HepG2 (cell line): ENCODE measurements around the gene TPRX1. TPM values are rescaled to one million over a fixed set of nuclear protein-coding genes. Genes with fewer than 3 reads are reported as not detected.

Experiments used
- ATAC-seq: fragments of 200-7000 bp; cut with Tn5 transposase; 3 replicates; pipeline ENCODE4 v1.9.1; 2020; ENCODE audit warnings: mild to moderate bottlenecking, moderate library complexity
- BruUV-seq: library from RNA; stranded (reverse); fragments of 400-500 nt; replicated peaks from 2 replicates; lab custom pipeline; 2021; lab: Mats Ljungman, UMichigan
- CTCF ChIA-PET: fragments of 300-600 bp; formaldehyde crosslinking; extraction: SDS; loops from one replicate; lab custom pipeline; 2021; ENCODE audit warnings: low total read pairs, inconsistent platforms, low intra/inter-chr PET ratio; lab: Yijun Ruan, JAX
- POLR2A ChIA-PET: fragments of 350-600 bp; sonication (Branson Sonifier 250); formaldehyde crosslinking; loops from one replicate; lab custom pipeline; 2020; ENCODE audit warnings: antibody characterized with exemption, inconsistent platforms; lab: Yijun Ruan, JAX
- DNase-seq: peaks from one replicate; pipeline ENCODE4 v3.0.0-alpha.2; 2015; ENCODE audit warnings: low spot score
- FAIRE-seq: peaks from 3 replicates; lab custom pipeline; 2011; peaks lifted over from hg19 to GRCh38; lab: Jason Lieb, UNC
- H2AFZ ChIP-seq: one replicate; pipeline ENCODE4 v1.6.1; 2011; ENCODE audit warnings: low read length, inconsistent platforms
- H3K27ac ChIP-seq: fragments of 300-600 bp; 3 replicates; pipeline ENCODE4 v1.8.0; 2011; ENCODE audit warnings: mixed run types, mild to moderate bottlenecking, mixed read lengths, low read length, inconsistent platforms; ENCODE audit not compliant: insufficient read depth; ENCODE audit errors: extremely low read length
- H3K27me3 ChIP-seq, 2 experiments: fragments of 200-600 bp in 1 of 2; 2 replicates in 1 of 2; 3 replicates in 1 of 2; pipeline versions ENCODE4 v1.6.0 to v1.8.0; 2011; ENCODE audit warnings: low read length in 2 of 2, mild to moderate bottlenecking in 2 of 2, moderate library complexity in 2 of 2, inconsistent platforms in 1 of 2; ENCODE audit not compliant: insufficient read depth in 2 of 2, control insufficient read depth in 1 of 2
- H3K36me3 ChIP-seq, 2 experiments: fragments of 200-600 bp in 1 of 2; replicated peaks in 1 of 2; 2 replicates in 1 of 2; 3 replicates in 1 of 2; pipeline versions ENCODE4 v1.5.1 to v1.8.0; 2011; ENCODE audit warnings: low read length in 2 of 2, inconsistent platforms in 1 of 2; ENCODE audit not compliant: insufficient read depth in 2 of 2, control insufficient read depth in 1 of 2
- H3K4me1 ChIP-seq: 2 replicates; pipeline ENCODE4 v1.5.1; 2012; ENCODE audit warnings: low read length, inconsistent platforms; ENCODE audit not compliant: insufficient read depth
- H3K4me2 ChIP-seq: 2 replicates; pipeline ENCODE4 v1.6.0; 2011; ENCODE audit warnings: low read depth, low read length, inconsistent platforms
- H3K4me3 ChIP-seq, 3 experiments: fragments of 200-600 bp in 1 of 3; sonication (generic), shearing (Covaris generic) in 1 of 3; replicated peaks in 1 of 3; 2 replicates each; pipeline ENCODE4 v1.5.1; 2011 to 2016; ENCODE audit warnings: low read length in 3 of 3, inconsistent platforms in 2 of 3, low read depth in 2 of 3, mild to moderate bottlenecking in 2 of 3, control low read depth in 1 of 3, mixed read lengths in 1 of 3; ENCODE audit not compliant: insufficient read depth in 1 of 3
- H3K79me2 ChIP-seq: one replicate; pipeline ENCODE4 v1.6.1; 2011; ENCODE audit warnings: low read length, inconsistent platforms; ENCODE audit not compliant: insufficient read depth
- H3K9ac ChIP-seq: 2 replicates; pipeline ENCODE4 v1.6.0; 2011; ENCODE audit warnings: mild to moderate bottlenecking, low read depth, low read length, inconsistent platforms; ENCODE audit not compliant: insufficient read depth
- H3K9me3 ChIP-seq: 2 replicates; pipeline ENCODE4 v1.5.1; 2012; ENCODE audit warnings: mild to moderate bottlenecking, low read length
- H4K20me1 ChIP-seq: 2 replicates; pipeline ENCODE4 v1.6.0; 2011; ENCODE audit warnings: inconsistent platforms, mild to moderate bottlenecking, low read length, moderate library complexity; ENCODE audit not compliant: insufficient read depth
- RFX5 ChIP-seq: IDR thresholded peaks from 2 replicates; pipeline ENCODE4 v1.6.1; 2011; ENCODE audit warnings: low read depth, low read length, improper control_type of control experiment
- SOX13 ChIP-seq, 3 experiments: fragments of 450-650 bp in 1 of 3; sonication (generic) in 1 of 3; formaldehyde crosslinking in 1 of 3; IDR thresholded peaks in 2 of 3; conservative IDR thresholded peaks in 1 of 3; 2 replicates each; pipeline versions ENCODE4 v1.5.0 to v1.6.1; 2016 to 2020; ENCODE audit warnings: antibody characterized with exemption in 1 of 3, mild to moderate bottlenecking in 1 of 3, missing compliant biosample characterization in 1 of 3, missing genetic modification reagents in 1 of 3, moderate library complexity in 1 of 3
- TEAD2 ChIP-seq: sonication (generic); formaldehyde crosslinking; IDR thresholded peaks from 2 replicates; pipeline ENCODE4 v1.9.0; 2021; ENCODE audit warnings: missing genetic modification reagents
- THAP7 ChIP-seq: sonication (generic); formaldehyde crosslinking; IDR thresholded peaks from 2 replicates; pipeline ENCODE4 v1.8.1; 2023; ENCODE audit warnings: mild to moderate bottlenecking, missing genetic modification reagents
- YEATS4 ChIP-seq: sonication (generic); formaldehyde crosslinking; IDR thresholded peaks from 2 replicates; pipeline ENCODE4 v1.4.0; 2020; ENCODE audit warnings: missing genetic modification reagents, borderline replicate concordance
- ZBTB7B ChIP-seq: sonication (generic); formaldehyde crosslinking; IDR thresholded peaks from 2 replicates; pipeline ENCODE4 v1.4.0; 2020; ENCODE audit warnings: missing genetic modification reagents
- ZKSCAN8 ChIP-seq: IDR thresholded peaks from 2 replicates; pipeline ENCODE4 v1.6.1; 2016; ENCODE audit warnings: borderline replicate concordance, missing genetic modification reagents, missing compliant biosample characterization
- ZNF430 ChIP-seq: sonication (generic); formaldehyde crosslinking; IDR thresholded peaks from 2 replicates; pipeline ENCODE4 v1.9.0; 2021; ENCODE audit warnings: mild to moderate bottlenecking, missing genetic modification reagents
- ZNF567 ChIP-seq: sonication (generic); formaldehyde crosslinking; IDR thresholded peaks from 2 replicates; pipeline ENCODE4 v1.8.1; 2023; ENCODE audit warnings: mild to moderate bottlenecking, missing genetic modification reagents, borderline replicate concordance
- ZNF615 ChIP-seq: sonication (generic); formaldehyde crosslinking; IDR thresholded peaks from 2 replicates; pipeline ENCODE4 v1.5.0; 2020; ENCODE audit warnings: mild to moderate bottlenecking, missing genetic modification reagents, borderline replicate concordance
- ZNF768 ChIP-seq: sonication (generic); formaldehyde crosslinking; IDR thresholded peaks from 2 replicates; pipeline ENCODE4 v1.4.0; 2020; ENCODE audit warnings: missing genetic modification reagents
- ZNF878 ChIP-seq: sonication (generic); formaldehyde crosslinking; IDR thresholded peaks from 2 replicates; pipeline ENCODE4 v1.8.1; 2023; ENCODE audit warnings: mild to moderate bottlenecking, missing genetic modification reagents, moderate library complexity
- WGBS: methylation state at CpG from one replicate; pipeline ENCODE4 v1.1.6; 2017; ENCODE audit warnings: low lambda C conversion rate; 5-methylcytosine and 5-hydroxymethylcytosine counted together
- in situ Hi-C: cut with HindIII; loops from 2 replicates; pipeline ENCODE4 v1.10.0; 2017; ENCODE audit warnings: low pct_unique_long_range_greater_than_20kb; ENCODE audit not compliant: extremely low pct_ligation_motif_present
- intact Hi-C: fragments of 100-400 bp; cut with micrococcal nuclease; formaldehyde crosslinking; loops from one replicate; pipeline ENCODE4 v1.10.0; 2022; ENCODE audit not compliant: unreplicated experiment
- polyA plus RNA-seq, 8 experiments: library from polyadenylated mRNA; depleted of rRNA in 3 of 8; stranded (reverse) in 7 of 8; unstranded in 1 of 8; fragments of >200 nt; fragmentation: Illumina TruSeq in 4 of 8; extraction: Trizol in 4 of 8; gene quantifications; 2 replicates each; pipeline versions ENCODE4 v1.2.1 to v1.2.3, GENCODE V29; 2011 to 2016; ENCODE audit warnings: low read depth in 4 of 8, missing spikeins in 1 of 8, mixed read lengths in 1 of 8; ENCODE audit not compliant: insufficient read depth in 1 of 8
- total RNA-seq, 5 experiments: library from RNA; depleted of rRNA; stranded (reverse); fragments of >200 nt; fragmentation: Illumina TruSeq; extraction: Trizol; gene quantifications; 2 replicates each; pipeline ENCODE4 v1.2.3, GENCODE V29; 2016; ENCODE audit warnings: low read depth in 1 of 5
- TF ChIP-seq, protein P1 (sequence below): sonication (generic); formaldehyde crosslinking; conservative IDR thresholded peaks from 2 replicates; pipeline ENCODE4 v1.4.0; 2020; ENCODE audit warnings: missing genetic modification reagents
- TF ChIP-seq, protein P2 (sequence below): sonication (generic); formaldehyde crosslinking; IDR thresholded peaks from 2 replicates; pipeline ENCODE4 v1.4.0; 2020; ENCODE audit warnings: missing genetic modification reagents, borderline replicate concordance
- TF ChIP-seq, protein P3 (sequence below): sonication (generic); formaldehyde crosslinking; IDR thresholded peaks from 2 replicates; pipeline ENCODE4 v1.5.1; 2020; ENCODE audit warnings: mild to moderate bottlenecking, moderate library complexity, missing genetic modification reagents
- TF ChIP-seq, protein P4 (sequence below): sonication (generic); formaldehyde crosslinking; conservative IDR thresholded peaks from 2 replicates; pipeline ENCODE4 v1.8.0; 2022; ENCODE audit warnings: missing genetic modification reagents

TPRX1 gene
- total and polyA plus RNA-seq, 2 of the 13 experiments (the other 11 are each of a cell fraction or from before 2014, with no cell fraction given) = not detected

DNA sequence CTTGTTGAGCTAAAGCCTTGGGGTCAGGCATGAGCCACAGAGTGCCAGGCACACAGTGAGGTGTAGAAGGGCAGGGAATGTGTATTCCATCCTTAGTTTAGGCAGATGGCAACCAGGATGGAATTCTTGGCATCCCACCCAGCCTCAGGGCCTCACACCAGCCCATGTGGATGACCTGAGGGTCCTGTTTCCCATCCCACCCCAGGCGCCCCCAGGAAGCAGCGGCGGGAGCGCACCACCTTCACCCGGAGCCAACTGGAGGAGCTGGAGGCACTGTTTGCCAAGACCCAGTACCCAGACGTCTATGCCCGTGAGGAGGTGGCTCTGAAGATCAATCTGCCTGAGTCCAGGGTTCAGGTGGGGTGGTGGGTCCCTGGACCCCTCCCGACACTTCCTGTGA lies 31.7 kb upstream of the TPRX1 start:
- Histone ChIP-seq H3K9me3 (no peaks in the 10 kb centered on the region), H3K9ac (no peak overlapping the region), H3K27me3 (peaks cover 0 to 7% of the 10 kb centered on the region in 2 experiments; a peak in 1 of 5 replicates), H3K4me1 (no peaks in the 10 kb centered on the region; the same call in 1 of the 2 replicates), H3K27ac (no peak overlapping the region), H3K79me2 (no peaks in the 10 kb centered on the region), H3K4me2 (no peak overlapping the region), H2AFZ (no peak overlapping the region), H3K36me3 (no peaks in the 10 kb centered on the region), H4K20me1 (no peaks in the 10 kb centered on the region), H3K4me3 (no peak overlapping the region)
- BruUV-seq = no TSS peak
- in situ Hi-C loops (no loop called here), intact Hi-C loops (no loop called here)
- DNase-seq = no peak
- WGBS = 42% methylated on average over 7 of the region's 8 CpGs
- no peak for FAIRE-seq
- ATAC-seq = no peak
- ChIA-PET POLR2A (no interaction called here), CTCF (no interaction called here)
- TF ChIP-seq, protein P1, sequence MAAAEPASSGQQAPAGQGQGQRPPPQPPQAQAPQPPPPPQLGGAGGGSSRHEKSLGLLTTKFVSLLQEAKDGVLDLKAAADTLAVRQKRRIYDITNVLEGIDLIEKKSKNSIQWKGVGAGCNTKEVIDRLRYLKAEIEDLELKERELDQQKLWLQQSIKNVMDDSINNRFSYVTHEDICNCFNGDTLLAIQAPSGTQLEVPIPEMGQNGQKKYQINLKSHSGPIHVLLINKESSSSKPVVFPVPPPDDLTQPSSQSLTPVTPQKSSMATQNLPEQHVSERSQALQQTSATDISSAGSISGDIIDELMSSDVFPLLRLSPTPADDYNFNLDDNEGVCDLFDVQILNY = no peak
- TF ChIP-seq, protein P2, sequence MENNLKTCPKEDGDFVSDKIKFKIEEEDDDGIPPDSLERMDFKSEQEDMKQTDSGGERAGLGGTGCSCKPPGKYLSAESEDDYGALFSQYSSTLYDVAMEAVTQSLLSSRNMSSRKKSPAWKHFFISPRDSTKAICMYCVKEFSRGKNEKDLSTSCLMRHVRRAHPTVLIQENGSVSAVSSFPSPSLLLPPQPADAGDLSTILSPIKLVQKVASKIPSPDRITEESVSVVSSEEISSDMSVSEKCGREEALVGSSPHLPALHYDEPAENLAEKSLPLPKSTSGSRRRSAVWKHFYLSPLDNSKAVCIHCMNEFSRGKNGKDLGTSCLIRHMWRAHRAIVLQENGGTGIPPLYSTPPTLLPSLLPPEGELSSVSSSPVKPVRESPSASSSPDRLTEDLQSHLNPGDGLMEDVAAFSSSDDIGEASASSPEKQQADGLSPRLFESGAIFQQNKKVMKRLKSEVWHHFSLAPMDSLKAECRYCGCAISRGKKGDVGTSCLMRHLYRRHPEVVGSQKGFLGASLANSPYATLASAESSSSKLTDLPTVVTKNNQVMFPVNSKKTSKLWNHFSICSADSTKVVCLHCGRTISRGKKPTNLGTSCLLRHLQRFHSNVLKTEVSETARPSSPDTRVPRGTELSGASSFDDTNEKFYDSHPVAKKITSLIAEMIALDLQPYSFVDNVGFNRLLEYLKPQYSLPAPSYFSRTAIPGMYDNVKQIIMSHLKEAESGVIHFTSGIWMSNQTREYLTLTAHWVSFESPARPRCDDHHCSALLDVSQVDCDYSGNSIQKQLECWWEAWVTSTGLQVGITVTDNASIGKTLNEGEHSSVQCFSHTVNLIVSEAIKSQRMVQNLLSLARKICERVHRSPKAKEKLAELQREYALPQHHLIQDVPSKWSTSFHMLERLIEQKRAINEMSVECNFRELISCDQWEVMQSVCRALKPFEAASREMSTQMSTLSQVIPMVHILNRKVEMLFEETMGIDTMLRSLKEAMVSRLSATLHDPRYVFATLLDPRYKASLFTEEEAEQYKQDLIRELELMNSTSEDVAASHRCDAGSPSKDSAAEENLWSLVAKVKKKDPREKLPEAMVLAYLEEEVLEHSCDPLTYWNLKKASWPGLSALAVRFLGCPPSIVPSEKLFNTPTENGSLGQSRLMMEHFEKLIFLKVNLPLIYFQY (CRISPR knock-in tag) = no peak
- TF ChIP-seq ZNF878 (CRISPR knock-in tag) = no peak
- TF ChIP-seq ZBTB7B = no peak
- no peak for TF ChIP-seq ZNF430 (CRISPR knock-in tag)
- no peak for TF ChIP-seq ZNF615 (CRISPR knock-in tag)
- TF ChIP-seq, protein P3, sequence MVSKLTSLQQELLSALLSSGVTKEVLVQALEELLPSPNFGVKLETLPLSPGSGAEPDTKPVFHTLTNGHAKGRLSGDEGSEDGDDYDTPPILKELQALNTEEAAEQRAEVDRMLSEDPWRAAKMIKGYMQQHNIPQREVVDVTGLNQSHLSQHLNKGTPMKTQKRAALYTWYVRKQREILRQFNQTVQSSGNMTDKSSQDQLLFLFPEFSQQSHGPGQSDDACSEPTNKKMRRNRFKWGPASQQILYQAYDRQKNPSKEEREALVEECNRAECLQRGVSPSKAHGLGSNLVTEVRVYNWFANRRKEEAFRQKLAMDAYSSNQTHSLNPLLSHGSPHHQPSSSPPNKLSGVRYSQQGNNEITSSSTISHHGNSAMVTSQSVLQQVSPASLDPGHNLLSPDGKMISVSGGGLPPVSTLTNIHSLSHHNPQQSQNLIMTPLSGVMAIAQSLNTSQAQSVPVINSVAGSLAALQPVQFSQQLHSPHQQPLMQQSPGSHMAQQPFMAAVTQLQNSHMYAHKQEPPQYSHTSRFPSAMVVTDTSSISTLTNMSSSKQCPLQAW (CRISPR knock-in tag) = no peak
- no peak for TF ChIP-seq TEAD2 (CRISPR knock-in tag)
- no peak for TF ChIP-seq THAP7
- TF ChIP-seq ZNF768 (CRISPR knock-in tag) = no peak
- no peak for TF ChIP-seq ZNF567
- TF ChIP-seq SOX13 (IDR thresholded peaks at IDR 0.05) = no peak
- no peak for TF ChIP-seq SOX13 (CRISPR knock-in tag; conservative IDR thresholded peaks at IDR 0.05 in 1 of 2, IDR thresholded peaks at IDR 0.05 in 1 of 2)
- TF ChIP-seq ZKSCAN8 (CRISPR knock-in tag) = no peak
- TF ChIP-seq, protein P4, sequence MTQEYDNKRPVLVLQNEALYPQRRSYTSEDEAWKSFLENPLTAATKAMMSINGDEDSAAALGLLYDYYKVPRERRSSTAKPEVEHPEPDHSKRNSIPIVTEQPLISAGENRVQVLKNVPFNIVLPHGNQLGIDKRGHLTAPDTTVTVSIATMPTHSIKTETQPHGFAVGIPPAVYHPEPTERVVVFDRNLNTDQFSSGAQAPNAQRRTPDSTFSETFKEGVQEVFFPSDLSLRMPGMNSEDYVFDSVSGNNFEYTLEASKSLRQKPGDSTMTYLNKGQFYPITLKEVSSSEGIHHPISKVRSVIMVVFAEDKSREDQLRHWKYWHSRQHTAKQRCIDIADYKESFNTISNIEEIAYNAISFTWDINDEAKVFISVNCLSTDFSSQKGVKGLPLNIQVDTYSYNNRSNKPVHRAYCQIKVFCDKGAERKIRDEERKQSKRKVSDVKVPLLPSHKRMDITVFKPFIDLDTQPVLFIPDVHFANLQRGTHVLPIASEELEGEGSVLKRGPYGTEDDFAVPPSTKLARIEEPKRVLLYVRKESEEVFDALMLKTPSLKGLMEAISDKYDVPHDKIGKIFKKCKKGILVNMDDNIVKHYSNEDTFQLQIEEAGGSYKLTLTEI (CRISPR knock-in tag) = no peak
- no peak for TF ChIP-seq RFX5
- no peak for TF ChIP-seq YEATS4 (CRISPR knock-in tag)
